ENCODE data around the gene KDM4C. TPM values are rescaled to one million over a fixed set of nuclear protein-coding genes. Genes with fewer than 3 reads are reported as not detected.

Gene KDM4C
- total and polyA plus RNA-seq, 11 donors: 4.4 to 19.9 (median 13.3) TPM

DNA sequence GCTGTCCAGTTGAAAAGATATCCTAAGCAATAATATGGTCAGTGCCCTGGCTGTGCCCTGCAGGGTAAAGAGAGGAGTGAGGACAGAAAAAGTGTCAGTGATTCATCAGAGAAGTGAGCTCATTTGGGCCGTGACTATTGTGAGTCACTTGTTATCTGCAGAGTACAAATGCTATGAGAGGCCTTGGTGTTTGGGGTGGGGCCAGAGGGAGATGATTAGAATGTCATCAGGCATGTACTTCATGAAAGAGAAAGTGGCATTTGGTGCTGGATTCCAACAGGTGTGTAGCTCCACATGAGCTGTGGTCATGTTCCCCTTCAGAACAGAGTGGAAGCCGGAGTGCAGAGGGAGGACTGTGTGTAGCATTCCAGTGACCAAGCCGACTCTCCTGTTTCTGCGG, 174.1 kb downstream of the KDM4C start:
- WGBS, 4 donors: 44 to 57% (median 47%) methylated on average over 4 of the region's 4 CpGs

DNA sequence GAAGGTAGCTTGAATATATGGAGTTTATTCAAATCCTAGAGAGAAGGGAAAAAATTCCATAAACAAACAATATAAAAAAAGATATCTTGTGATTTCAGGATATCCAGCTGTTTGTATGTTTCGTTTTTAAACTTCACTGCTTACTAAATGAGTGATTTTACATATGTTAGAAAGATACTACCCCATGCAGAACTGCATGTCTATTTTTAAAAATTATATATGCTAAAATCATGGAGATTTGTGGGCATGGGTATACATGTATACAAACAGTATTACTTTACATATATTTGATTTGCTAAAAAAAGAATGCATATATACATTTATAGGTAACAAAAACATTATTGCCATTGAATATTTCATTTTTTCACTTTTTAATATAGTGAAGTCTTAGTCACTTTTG, 178.3 kb downstream of the KDM4C start:
- TF ChIP-seq, protein P1, sequence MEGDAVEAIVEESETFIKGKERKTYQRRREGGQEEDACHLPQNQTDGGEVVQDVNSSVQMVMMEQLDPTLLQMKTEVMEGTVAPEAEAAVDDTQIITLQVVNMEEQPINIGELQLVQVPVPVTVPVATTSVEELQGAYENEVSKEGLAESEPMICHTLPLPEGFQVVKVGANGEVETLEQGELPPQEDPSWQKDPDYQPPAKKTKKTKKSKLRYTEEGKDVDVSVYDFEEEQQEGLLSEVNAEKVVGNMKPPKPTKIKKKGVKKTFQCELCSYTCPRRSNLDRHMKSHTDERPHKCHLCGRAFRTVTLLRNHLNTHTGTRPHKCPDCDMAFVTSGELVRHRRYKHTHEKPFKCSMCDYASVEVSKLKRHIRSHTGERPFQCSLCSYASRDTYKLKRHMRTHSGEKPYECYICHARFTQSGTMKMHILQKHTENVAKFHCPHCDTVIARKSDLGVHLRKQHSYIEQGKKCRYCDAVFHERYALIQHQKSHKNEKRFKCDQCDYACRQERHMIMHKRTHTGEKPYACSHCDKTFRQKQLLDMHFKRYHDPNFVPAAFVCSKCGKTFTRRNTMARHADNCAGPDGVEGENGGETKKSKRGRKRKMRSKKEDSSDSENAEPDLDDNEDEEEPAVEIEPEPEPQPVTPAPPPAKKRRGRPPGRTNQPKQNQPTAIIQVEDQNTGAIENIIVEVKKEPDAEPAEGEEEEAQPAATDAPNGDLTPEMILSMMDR (IDR thresholded peaks at IDR 0.05): no peak
- TF ChIP-seq POLR2A (IDR thresholded peaks at IDR 0.05): no peak
- Histone ChIP-seq H3K4me1 (peaks cover 0 to 33% (median 9%) of the 10 kb centered on the region in 12 donors), H3K27ac (no peak overlapping the region), H3K27me3 (no peaks in the 10 kb centered on the region), H3K36me3 (no peaks in the 10 kb centered on the region), H3K4me3 (no peak overlapping the region), H3K9me3 (no peaks in the 10 kb centered on the region)
- 65 to 86% (median 76%) methylated on average over 1 of the region's 1 CpG for WGBS, 4 donors
- DNase-seq (no peak), ATAC-seq (no peak)
- intact Hi-C loops (cut with DNase I): no loop called here

More for the DNA sequence above, 174.1 kb downstream of the KDM4C start:
- intact Hi-C loops (cut with DNase I): no loop called here
- Histone ChIP-seq H3K27ac (peak overlapping the region in 4 of 12 donors; percentile 9 to 63 (median 20)), H3K4me3 (no peak overlapping the region), H3K9me3 (no peaks in the 10 kb centered on the region), H3K36me3 (no peaks in the 10 kb centered on the region), H3K27me3 (no peaks in the 10 kb centered on the region), H3K4me1 (peaks cover 0 to 32% (median 10%) of the 10 kb centered on the region in 12 donors)
- peak in 4 of 5 donors; percentile 30 to 76 (median 58) for DNase-seq
- ATAC-seq: peak; percentile 48 to 97 (median 92)
- no peak for TF ChIP-seq POLR2A (IDR thresholded peaks at IDR 0.05)
- TF ChIP-seq, protein P1 (IDR thresholded peaks at IDR 0.05): no peak

DNA sequence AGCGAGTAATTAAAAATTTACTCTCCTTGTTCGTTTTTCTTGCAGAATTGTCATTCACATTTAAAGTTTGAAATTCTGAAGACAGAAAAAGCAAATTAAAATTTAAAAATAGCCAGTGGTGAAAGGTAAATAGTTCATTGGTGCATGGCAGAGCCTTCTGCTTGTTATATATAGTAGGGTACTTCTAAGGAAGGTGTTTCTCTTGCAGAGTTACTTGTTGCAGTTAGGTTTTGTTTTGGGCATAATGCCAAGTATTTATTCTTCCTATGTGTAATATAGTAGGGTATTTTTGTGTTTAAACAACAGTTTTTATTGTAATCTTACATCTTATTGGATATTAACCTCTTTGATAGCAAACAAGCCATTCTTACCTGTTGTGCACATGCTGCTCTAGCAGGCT, 179.4 kb downstream of the KDM4C start:
- DNase-seq (no peak), ATAC-seq (no peak)
- Histone ChIP-seq H3K27me3 (no peaks in the 10 kb centered on the region), H3K9me3 (no peaks in the 10 kb centered on the region), H3K4me3 (no peak overlapping the region), H3K4me1 (peaks cover 0 to 27% (median 7%) of the 10 kb centered on the region in 12 donors), H3K27ac (no peak overlapping the region), H3K36me3 (no peaks in the 10 kb centered on the region)
- no peak for TF ChIP-seq POLR2A (IDR thresholded peaks at IDR 0.05)
- TF ChIP-seq, protein P1 (IDR thresholded peaks at IDR 0.05): no peak
- intact Hi-C loops (cut with DNase I): no loop called here
- 91 to 99% (median 99%) methylated on average over 2 of the region's 2 CpGs for WGBS, 4 donors

DNA sequence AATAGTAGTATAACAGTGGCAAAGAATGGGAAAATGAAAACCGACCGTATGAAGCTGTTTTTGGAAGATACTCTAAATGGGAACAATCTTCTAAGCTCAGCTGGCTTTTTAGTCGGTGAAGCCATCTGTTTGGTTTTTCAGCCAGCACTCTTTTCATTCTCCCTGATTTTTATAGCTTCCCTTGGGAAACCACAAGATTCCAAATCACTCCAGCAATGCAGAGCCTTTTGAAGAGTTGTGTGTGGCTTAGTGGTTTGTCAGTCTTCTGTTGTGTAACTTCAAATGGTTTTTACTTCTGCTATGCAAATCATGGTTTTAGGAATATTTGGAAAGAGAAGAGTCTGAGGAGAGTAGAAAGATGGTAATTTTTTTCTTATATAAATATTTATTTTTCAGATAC, 180.7 kb downstream of the KDM4C start:
- Histone ChIP-seq H3K27me3 (no peaks in the 10 kb centered on the region), H3K27ac (peak overlapping the region in 1 of 12 donors; percentile 5), H3K36me3 (no peaks in the 10 kb centered on the region), H3K4me1 (peaks cover 0 to 18% (median under 1%) of the 10 kb centered on the region in 12 donors), H3K4me3 (no peak overlapping the region), H3K9me3 (no peaks in the 10 kb centered on the region)
- peak in 1 of 5 donors; percentile 15 for DNase-seq
- WGBS, 4 donors: 48 to 65% (median 59%) methylated on average over 3 of the region's 3 CpGs
- intact Hi-C loops (cut with DNase I): no loop called here
- ATAC-seq: peak in 3 of 4 donors; percentile 62 to 76 (median 65)
- TF ChIP-seq, protein P1 (IDR thresholded peaks at IDR 0.05): no peak
- TF ChIP-seq POLR2A (IDR thresholded peaks at IDR 0.05): no peak

Measured in heart left ventricle (tissue), 16 donors.